K562 treated with DMSO at 1 percent for 48 hours (cell line): ENCODE results near the gene MS4A13. TPM values are rescaled to one million over a fixed set of nuclear protein-coding genes. Genes with fewer than 3 reads are reported as not detected.

Experiments used
- total RNA-seq: library from RNA; unstranded; fragments of 300-600 nt; gene quantifications from 2 replicates; pipeline ENCODE4 v1.2.3, GENCODE V29; 2022; ENCODE audit warnings: low replicate concordance; ENCODE audit errors: extremely low read depth

MS4A13 gene, protein sequence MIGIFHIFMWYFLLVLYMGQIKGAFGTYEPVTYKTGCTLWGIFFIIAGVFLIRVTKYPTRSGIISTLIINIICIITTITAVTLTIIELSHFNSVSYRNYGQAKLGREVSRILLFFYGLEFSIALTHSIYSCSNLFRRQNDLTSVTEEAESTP
- total RNA-seq: not detected in 2 replicates

GRCh38 chr11:60515144-60515855 is at the start of gene MS4A13:
Gene MS4A13, plus strand, starts transcription at chr11:60515392. Its CDS starts 2,692 bp downstream, at chr11:60518084.

GRCh38 chr11:60492488-60493009 is 22.6 kb upstream of the MS4A13 start, which contains the start of gene MS4A12:
Gene MS4A12, plus strand, starts transcription at chr11:60492778. Its CDS starts 4,541 bp downstream, at chr11:60497319.

Other genes with a start within 250 kb of the MS4A13 start
- gene MS4A4A, start 234.7 kb upstream of the MS4A13 start, total RNA-seq: not detected in 2 replicates
- not detected in 2 replicates for gene MS4A6E, start 188.1 kb upstream of the MS4A13 start, total RNA-seq
- gene MS4A7, start 136.9 kb upstream of the MS4A13 start, total RNA-seq: not detected in 2 replicates
- not detected in 2 replicates for gene MS4A14, start 118.9 kb upstream of the MS4A13 start, total RNA-seq
- not detected in 2 replicates for gene MS4A5, start 85.8 kb upstream of the MS4A13 start, total RNA-seq
- gene MS4A1, start 59.5 kb upstream of the MS4A13 start, total RNA-seq: not detected in 2 replicates
- gene MS4A12, start 22.6 kb upstream of the MS4A13 start, total RNA-seq: not detected in 2 replicates
- gene MS4A8, start 184.2 kb downstream of the MS4A13 start, total RNA-seq: not detected in 2 replicates
- gene MS4A18, start 209.3 kb downstream of the MS4A13 start, total RNA-seq: not detected in 2 replicates
- not detected in 2 replicates for gene MS4A15, start 241.5 kb downstream of the MS4A13 start, total RNA-seq